Measurements from ENCODE around the gene FLVCR1.
"Not testable (repeated sequence)": the region's sequence is repeated elsewhere in the genome, so short reads cannot be mapped to it uniquely, and the experiment has no call there.

FLVCR1 gene

GRCh38 chr1:212860713-212861581 is 2.9 kb downstream of the FLVCR1 start:
- DNase-seq = no peak

GRCh38 chr1:212862111-212862690 is 4.1 kb downstream of the FLVCR1 start:
- no peak for DNase-seq

DNA sequence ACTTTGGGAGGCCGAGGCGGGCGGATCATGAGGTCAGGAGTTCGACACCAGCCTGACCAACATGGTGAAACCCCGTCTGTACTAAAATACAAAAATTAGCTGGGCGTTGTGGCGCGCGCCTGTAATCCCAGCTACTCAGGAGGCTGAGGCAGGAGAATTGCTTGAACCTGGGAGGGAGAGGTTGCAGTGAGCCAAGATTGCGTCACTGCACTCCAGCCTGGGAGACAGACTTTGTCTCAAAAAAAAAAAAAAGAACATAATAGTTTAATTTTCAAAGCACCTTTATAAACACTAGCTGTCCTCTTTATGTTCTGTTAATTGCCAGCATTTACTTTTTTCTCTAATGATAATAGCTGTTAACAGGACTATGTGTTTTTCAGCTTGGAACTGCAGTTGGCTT is 5.3 kb downstream of the FLVCR1 start:
- not testable (repeated sequence) for DNase-seq

DNA sequence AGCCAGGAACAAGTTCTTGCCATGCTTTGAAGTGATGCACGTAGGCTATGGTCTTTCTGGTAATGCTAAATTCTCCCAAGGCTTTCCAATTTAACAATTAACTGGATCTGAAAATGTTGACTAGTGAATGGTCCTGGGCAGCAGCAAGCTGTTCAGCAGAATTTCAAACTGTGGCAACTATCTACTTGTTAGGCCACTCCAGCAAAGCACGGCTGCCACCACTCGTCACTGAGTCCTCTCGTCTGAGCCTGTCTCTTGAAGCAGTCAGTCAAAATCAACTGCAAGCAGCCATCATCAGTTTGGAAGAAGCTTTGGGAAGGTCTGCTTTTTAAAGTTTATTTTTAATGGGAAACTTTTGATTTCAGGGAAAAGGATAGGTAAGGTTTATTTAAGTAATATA is 6.1 kb downstream of the FLVCR1 start:
- DNase-seq = no peak

GRCh38 chr1:212867192-212867591 is 9.1 kb downstream of the FLVCR1 start:
- no peak for DNase-seq

DNA sequence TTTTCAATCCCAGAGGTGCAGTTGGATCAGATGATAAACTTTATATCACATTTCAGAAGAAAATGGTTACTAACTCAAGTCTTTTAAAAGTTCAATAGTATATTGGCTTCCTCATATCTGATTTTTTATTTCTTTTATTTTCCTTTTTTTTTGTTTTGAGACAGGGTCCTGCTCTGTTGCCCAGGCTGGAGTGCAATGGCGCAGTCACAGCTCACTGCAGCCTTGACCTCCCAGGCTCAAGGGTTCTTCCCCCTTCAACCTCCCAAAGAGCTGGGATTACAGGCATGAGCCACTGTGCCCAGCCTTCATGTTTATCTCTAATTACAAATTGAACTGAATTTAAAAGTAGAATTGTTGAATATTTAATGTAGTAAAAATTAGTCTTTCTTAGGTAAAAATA is 13.9 kb downstream of the FLVCR1 start:
- no peak for DNase-seq

DNA sequence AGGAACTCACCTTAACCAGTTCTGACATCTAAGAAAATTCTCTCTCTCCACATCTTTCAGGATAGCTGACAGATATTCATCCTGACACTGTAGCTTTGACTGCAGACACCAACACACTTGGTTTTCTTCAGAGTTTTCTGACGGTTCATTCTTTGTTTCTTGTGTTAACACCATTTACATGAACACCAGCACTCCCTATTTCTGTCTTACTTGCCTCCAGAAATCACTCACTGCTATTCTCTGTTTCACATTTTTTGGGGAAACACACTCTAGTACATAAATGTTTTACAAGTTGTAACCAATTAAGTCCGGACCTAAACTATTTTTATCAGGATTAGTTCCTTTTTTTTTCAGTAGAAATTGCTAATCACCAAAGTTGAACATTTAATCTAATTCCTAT is 15.4 kb downstream of the FLVCR1 start:
- no peak for DNase-seq

DNA sequence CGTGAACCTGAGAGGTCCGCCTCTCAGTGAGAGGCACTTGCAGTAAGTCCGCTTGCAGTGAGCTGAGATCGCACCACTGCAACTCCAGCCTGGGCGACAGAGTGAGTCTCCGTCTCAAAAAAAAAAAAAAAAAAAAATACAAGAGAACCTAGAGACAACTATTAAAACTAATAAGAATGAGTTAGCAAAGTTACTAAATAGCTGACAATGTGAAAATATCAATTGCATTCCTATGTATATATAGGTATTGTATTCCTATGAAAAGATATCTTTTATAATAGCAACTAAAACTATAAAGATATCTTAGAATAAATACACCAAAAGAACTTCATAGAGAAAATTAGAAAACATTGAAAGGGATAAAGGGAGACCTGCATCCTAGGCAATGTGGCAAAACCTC is 20.3 kb downstream of the FLVCR1 start:
- DNase-seq = no peak

DNA sequence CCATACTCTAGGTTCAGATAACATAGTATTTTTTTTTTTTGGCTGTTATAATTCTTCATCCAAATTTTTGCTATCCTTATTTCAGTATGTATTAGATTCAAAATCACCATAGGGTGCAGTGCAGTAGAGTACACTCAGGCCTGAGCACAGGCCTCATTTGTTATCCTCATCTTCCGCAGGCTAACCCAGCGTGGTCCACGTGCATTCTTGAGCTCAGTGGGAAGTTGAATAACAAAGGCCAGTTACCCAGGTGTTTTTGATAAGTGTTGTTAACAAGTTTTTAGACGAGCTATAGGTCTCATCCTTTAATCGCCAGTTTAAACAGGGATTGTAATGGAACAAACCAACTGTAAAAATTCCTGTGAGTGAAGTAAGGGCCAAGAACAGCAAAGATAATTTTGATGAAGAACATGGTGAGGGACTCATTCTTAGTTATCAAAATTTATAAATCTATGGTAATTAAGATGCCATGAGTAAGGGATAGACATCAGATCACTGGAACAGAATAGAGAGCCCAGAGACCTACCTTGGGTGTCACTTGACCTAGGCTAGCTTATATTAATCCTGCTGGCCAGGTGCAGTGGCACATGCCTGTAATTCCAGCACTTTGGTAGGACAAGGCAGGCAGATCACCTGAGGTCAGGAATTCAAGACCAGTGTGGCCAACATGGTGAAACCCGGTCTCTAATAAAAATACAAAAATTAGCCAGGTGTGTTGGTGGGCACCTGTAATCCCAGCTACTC is 22.0 kb downstream of the FLVCR1 start:
- DNase-seq = no peak

DNA sequence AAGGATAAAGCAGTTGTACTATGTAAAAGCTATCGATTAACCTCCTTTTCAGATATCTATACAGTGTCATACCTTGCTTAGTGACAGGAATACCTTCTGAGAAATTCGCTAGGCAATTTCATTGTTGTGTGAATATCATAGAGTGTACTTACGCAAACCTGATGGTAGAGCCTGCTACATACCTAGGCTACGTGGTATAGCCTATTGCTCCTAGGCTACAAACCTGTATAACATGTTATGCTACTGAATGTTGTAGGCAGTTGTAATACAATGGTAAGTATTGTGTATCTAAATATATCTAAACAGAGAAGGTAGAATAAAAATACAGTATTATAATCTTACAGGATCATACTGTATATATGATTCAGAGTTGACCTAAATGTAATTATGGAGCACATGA is 26.5 kb downstream of the FLVCR1 start:
- DNase-seq = no peak

GRCh38 chr1:212892108-212892507 is 34.0 kb downstream of the FLVCR1 start:
- no peak for DNase-seq

- DNase-seq = no peak
Observed at GRCh38 chr1:212899845-212900244, 41.8 kb downstream of the FLVCR1 start.

GRCh38 chr1:212901290-212901689 is 43.2 kb downstream of the FLVCR1 start:
- no peak for DNase-seq

GRCh38 chr1:212902054-212902453 is 44.0 kb downstream of the FLVCR1 start:
- no peak for DNase-seq

GRCh38 chr1:212903664-212904063 is 45.6 kb downstream of the FLVCR1 start:
- no peak for DNase-seq

GRCh38 chr1:212908071-212908470 is 50.0 kb downstream of the FLVCR1 start:
- not testable (repeated sequence) for DNase-seq

DNA sequence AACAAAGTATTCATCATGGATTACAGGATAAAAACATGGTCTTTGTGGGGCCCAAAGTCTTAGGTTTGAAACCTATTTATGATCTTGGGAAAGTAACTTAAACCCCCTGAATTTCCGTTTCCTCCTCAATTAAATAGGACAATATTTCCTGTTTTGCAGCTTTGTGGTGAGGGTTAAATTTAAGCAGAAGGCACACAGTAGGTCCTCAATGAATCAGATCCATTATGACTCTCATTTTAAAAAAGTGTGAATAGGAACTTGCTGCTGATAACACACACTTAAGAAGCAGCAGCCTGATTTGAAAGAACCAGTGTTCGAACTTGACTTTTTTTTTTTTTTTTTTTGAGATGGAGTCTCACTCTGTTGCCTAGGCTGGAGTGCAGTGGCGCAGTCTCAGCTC is 50.9 kb downstream of the FLVCR1 start:
- DNase-seq = no peak

- DNase-seq = no peak
Observed at GRCh38 chr1:212909652-212910063, 51.6 kb downstream of the FLVCR1 start.

DNA sequence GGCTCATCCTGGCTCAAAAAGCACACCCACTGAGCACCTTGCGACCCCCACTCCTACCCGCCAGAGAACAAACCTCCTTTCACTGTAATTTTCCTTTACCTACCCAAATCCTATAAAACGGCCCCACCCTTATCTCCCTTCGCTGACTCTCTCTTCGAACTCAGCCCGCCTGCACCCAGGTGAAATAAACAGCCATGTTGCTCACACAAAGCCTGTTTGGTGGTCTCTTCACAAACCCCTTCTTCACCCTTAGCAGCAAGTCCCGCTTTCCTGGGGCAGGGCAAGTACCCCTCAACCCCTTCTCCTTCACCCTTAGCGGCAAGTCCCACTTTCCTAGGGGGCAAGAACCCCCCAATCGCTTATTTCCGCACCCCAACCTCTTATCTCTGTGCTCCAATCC is 52.1 kb downstream of the FLVCR1 start:
- DNase-seq = not testable (repeated sequence)

DNA sequence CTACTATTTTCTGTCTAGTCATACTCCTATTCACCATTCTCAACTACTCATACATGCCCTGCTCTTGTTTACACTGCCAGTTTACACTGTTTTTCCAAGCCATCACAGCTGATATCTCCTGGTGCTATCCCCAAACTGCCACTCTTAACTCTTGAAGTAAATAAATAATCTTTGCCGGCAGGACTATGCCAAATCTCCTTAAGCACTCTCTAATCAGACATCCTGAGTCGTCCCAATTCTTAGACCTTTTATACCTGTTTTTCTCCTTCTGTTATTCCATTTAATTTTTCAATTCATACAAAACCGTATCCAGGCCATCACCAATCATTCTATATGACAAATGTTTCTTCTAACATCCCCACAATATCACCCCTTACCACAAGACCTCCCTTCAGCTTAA is 55.6 kb downstream of the FLVCR1 start:
- DNase-seq = not testable (repeated sequence)

DNA sequence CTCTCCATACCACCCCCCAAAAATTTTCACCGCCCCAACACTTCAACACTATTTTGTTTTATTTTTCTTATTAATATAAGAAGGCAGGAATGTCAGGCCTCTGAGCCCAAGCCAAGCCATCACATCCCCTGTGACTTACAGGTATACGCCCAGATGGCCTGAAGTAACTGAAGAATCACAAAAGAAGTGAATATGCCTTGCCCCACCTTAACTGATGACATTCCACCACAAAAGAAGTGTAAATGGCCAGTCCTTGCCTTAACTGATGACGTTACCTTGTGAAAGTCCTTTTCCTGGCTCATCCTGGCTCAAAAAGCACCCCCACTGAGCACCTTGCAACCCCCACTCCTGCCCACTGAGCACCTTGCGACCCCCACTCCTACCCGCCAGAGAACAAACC is 56.0 kb downstream of the FLVCR1 start:
- DNase-seq = not testable (repeated sequence)

DNA sequence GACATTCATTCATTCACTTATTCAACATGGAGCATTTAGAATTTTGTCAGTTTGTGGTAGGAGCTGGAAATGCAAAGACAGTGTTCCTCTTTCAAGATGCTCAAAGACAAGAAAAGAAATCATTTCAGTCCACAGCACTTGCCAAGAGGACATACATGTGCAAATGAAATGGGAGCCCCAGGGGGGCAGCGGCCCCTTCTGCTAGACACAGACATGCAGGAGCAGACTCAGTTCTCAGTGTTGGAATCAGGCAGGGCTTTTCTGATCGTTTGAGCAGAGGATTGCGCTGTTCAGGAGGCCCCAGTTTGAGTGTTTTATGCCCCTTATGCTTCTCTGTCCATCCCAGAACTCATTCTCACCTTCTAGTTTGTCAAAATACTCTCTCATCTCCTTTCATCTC is 56.7 kb downstream of the FLVCR1 start:
- no peak for DNase-seq

DNA sequence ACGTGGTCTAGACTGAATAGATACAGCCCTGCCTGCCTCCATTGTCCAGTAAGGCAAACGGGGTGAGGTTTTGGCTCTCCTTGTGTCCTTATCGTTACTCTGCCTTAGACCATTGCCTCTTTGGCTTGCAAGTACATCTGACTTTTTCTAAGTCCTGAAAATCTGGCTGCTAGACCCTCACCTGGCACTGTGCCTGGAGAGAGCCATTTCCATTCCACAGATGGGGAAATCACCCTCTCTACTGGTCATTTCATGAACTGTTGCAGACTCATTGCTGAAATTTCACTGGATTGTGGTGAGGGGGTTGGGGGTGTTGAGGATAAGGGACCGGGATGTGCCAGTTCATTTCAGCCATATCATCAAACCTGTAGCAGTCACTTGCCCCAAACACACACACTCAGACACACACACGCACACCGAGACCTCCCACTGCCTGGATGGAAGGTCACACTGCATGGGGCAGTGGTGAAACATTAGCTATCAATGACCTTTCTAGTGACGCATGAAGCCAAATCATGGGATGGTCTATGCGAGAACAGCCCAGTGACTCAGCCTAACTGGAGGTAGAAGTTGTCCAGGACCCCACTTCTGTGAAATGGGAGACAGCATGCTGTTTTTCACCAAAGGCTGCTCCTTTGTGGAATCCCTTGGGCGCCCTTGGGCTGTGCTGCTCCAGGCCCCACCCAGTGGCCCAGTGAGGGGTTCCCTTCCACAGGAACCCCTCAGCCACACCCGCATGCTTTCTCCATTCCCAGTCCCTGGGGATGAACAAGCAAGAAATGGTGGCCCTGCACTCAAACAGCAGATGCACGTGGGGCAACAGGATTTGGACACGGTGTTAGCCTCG is 57.4 kb downstream of the FLVCR1 start:
- no peak for DNase-seq
